ENCODE data around the gene LRFN2. TPM values are rescaled to one million over a fixed set of nuclear protein-coding genes. Genes with fewer than 3 reads are reported as not detected.

The LRFN2 gene
- total RNA-seq, 1 experiment from 2014 or later: not detected

DNA sequence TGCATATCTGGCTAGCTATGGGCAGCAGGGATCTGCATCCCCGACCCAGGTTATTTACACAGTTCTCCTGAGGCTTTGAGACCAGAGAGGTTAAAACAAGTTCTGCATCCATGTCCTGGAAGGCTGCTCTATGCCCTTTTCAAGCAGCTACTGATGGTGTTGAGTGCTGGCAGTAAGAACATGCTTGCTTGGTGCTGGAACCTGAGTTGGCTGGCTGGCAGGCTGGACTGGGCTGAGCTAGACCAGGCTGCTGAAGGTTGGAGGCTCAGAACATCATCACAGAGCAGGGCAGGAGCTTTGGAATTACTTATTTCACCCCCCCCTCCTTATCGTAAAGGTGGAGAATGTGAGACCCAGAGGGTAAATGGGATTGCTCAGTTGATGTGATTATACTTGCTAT is 16.9 kb upstream of the LRFN2 start:
- DNase-seq: no peak
- Histone ChIP-seq H4K20me1 (ENCODE audit: insufficient read depth, low read depth, low read length) (no peaks in the 10 kb centered on the region), H3K27me3 (ENCODE audit: low read length) (no peaks in the 10 kb centered on the region), H2AFZ (ENCODE audit: low read length) (no peak overlapping the region), H3K4me1 (ENCODE audit: low read length) (no peaks in the 10 kb centered on the region), H3K4me3 (ENCODE audit: low read length) (no peak overlapping the region), H3K36me3 (ENCODE audit: insufficient read depth, low read length) (no peaks in the 10 kb centered on the region), H3K9me3 (ENCODE audit: low read length) (no peaks in the 10 kb centered on the region), H3K4me2 (ENCODE audit: low read depth, low read length, poor library complexity, severe bottlenecking) (no peak overlapping the region), H3K9me2 (replicated peaks; ENCODE audit: insufficient read depth, low read length) (no peaks in the 10 kb centered on the region), H3K79me2 (ENCODE audit: low read length) (no peaks in the 10 kb centered on the region), H3K9ac (ENCODE audit: low read length) (no peak overlapping the region), H3K27ac (ENCODE audit: low read length) (no peak overlapping the region)

DNA sequence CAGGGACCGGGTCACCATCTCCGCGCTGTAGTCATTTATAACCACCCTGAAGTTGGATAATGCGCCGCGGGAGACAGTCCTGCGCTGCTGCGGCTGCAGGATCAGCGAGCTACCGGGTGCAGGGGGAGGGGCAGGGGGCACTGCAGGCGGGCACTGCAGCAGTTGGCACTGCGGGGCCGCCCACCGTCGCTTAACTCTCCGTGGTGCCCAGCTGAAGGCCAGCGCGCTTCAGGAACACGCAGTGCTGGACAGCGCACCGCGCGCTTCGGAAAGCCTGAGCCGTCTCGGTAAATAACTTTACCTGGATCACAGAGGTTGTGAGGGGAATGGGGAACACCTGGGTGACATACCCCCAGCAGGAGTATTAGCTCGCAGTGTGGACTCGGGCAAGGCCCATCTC is 12.4 kb upstream of the LRFN2 start:
- H3K9ac ChIP-seq (ENCODE audit: low read length): no peak overlapping the region
- H2AFZ ChIP-seq (ENCODE audit: low read length): no peak overlapping the region
- no peaks in the 10 kb centered on the region for H3K27me3 ChIP-seq (ENCODE audit: low read length)
- no peaks in the 10 kb centered on the region for H3K36me3 ChIP-seq (ENCODE audit: insufficient read depth, low read length)
- H4K20me1 ChIP-seq (ENCODE audit: insufficient read depth, low read depth, low read length): no peaks in the 10 kb centered on the region
- no peaks in the 10 kb centered on the region for H3K9me3 ChIP-seq (ENCODE audit: low read length)
- H3K4me3 ChIP-seq (ENCODE audit: low read length): no peak overlapping the region
- H3K79me2 ChIP-seq (ENCODE audit: low read length): no peaks in the 10 kb centered on the region
- DNase-seq: no peak
- H3K4me2 ChIP-seq (ENCODE audit: low read depth, low read length, poor library complexity, severe bottlenecking): no peak overlapping the region
- H3K27ac ChIP-seq (ENCODE audit: low read length): no peak overlapping the region
- H3K4me1 ChIP-seq (ENCODE audit: low read length): no peaks in the 10 kb centered on the region
- no peaks in the 10 kb centered on the region for H3K9me2 ChIP-seq (replicated peaks; ENCODE audit: insufficient read depth, low read length)

DNA sequence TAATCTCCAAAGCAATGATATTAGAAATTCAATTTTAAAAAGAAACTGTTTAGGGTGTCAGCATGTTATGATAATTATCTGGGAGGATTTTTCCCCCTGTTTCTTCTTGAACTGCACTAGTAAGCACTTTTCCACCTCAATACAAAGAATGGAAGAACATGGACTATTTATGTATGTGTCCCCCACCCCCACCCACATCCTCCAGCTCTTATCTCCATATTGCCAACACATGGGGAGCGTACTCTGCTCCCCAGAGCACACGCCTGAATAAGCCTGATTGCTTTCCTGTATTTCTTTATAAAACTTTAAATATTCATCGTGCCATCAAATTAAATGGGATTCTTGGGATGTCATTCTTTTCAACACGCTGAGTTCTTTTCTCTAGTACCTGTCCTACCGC is 11.4 kb upstream of the LRFN2 start:
- Histone ChIP-seq H3K4me3 (ENCODE audit: low read length) (no peak overlapping the region), H3K4me1 (ENCODE audit: low read length) (no peaks in the 10 kb centered on the region), H3K27me3 (ENCODE audit: low read length) (no peaks in the 10 kb centered on the region), H3K4me2 (ENCODE audit: low read depth, low read length, poor library complexity, severe bottlenecking) (no peak overlapping the region), H3K9me2 (replicated peaks; ENCODE audit: insufficient read depth, low read length) (no peaks in the 10 kb centered on the region), H3K36me3 (ENCODE audit: insufficient read depth, low read length) (no peaks in the 10 kb centered on the region), H3K9me3 (ENCODE audit: low read length) (no peaks in the 10 kb centered on the region), H3K27ac (ENCODE audit: low read length) (no peak overlapping the region), H4K20me1 (ENCODE audit: insufficient read depth, low read depth, low read length) (no peaks in the 10 kb centered on the region), H3K9ac (ENCODE audit: low read length) (no peak overlapping the region), H3K79me2 (ENCODE audit: low read length) (no peaks in the 10 kb centered on the region), H2AFZ (ENCODE audit: low read length) (no peak overlapping the region)
- no peak for DNase-seq

DNA sequence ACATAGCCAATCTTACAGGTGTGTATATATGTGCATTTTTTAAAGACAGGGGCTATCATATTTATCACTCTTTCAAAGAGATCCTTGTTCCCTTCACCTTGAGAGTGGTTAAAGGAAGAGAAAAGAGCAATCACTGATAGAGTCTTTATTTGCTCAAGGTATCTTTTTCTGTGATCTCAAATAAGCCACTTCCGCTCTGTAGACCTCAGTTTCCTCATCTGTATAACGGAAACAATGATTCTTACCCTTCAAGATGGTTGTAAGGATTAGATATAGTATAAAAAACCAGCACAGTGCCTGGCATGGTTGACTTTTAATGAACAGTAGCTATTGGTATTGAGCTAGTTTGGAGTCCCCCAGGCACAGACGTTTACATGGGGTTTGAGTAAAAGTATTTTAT is 10.1 kb upstream of the LRFN2 start:
- H3K9me2 ChIP-seq (replicated peaks; ENCODE audit: insufficient read depth, low read length): no peaks in the 10 kb centered on the region
- no peaks in the 10 kb centered on the region for H4K20me1 ChIP-seq (ENCODE audit: insufficient read depth, low read depth, low read length)
- H3K79me2 ChIP-seq (ENCODE audit: low read length): no peaks in the 10 kb centered on the region
- no peak overlapping the region for H3K27ac ChIP-seq (ENCODE audit: low read length)
- no peaks in the 10 kb centered on the region for H3K9me3 ChIP-seq (ENCODE audit: low read length)
- no peak overlapping the region for H3K4me2 ChIP-seq (ENCODE audit: low read depth, low read length, poor library complexity, severe bottlenecking)
- H3K36me3 ChIP-seq (ENCODE audit: insufficient read depth, low read length): no peaks in the 10 kb centered on the region
- H3K9ac ChIP-seq (ENCODE audit: low read length): no peak overlapping the region
- no peaks in the 10 kb centered on the region for H3K27me3 ChIP-seq (ENCODE audit: low read length)
- no peak overlapping the region for H2AFZ ChIP-seq (ENCODE audit: low read length)
- no peak overlapping the region for H3K4me3 ChIP-seq (ENCODE audit: low read length)
- H3K4me1 ChIP-seq (ENCODE audit: low read length): no peaks in the 10 kb centered on the region
- no peak for DNase-seq

DNA sequence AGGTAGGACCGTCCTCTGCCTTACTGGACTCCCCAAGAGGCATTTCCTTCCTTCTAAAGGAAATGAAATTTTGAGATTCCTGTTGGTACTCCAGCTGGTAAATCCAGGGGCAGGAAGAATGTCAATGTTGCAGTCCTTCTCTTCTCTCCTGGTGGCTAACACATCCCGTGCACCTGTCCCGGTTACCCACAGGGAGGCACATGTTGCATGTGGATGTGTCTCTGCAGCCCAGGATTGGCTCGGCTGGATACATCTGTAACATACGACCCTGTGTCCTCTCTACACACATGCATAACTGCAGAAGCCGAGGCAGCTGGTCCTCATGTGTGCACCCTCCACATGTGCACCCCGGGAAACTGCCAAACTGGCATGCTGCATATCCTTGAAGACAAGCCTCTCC is 1.3 kb upstream of the LRFN2 start:
- H3K4me3 ChIP-seq (ENCODE audit: low read length): no peak overlapping the region
- no peaks in the 10 kb centered on the region for H3K79me2 ChIP-seq (ENCODE audit: low read length)
- H3K27me3 ChIP-seq (ENCODE audit: low read length): no peaks in the 10 kb centered on the region
- no peak for DNase-seq
- H3K27ac ChIP-seq (ENCODE audit: low read length): no peak overlapping the region
- H3K9ac ChIP-seq (ENCODE audit: low read length): no peak overlapping the region
- H3K4me1 ChIP-seq (ENCODE audit: low read length): no peaks in the 10 kb centered on the region
- no peaks in the 10 kb centered on the region for H4K20me1 ChIP-seq (ENCODE audit: insufficient read depth, low read depth, low read length)
- no peaks in the 10 kb centered on the region for H3K9me3 ChIP-seq (ENCODE audit: low read length)
- no peak overlapping the region for H2AFZ ChIP-seq (ENCODE audit: low read length)
- H3K4me2 ChIP-seq (ENCODE audit: low read depth, low read length, poor library complexity, severe bottlenecking): no peak overlapping the region
- no peaks in the 10 kb centered on the region for H3K36me3 ChIP-seq (ENCODE audit: insufficient read depth, low read length)
- no peaks in the 10 kb centered on the region for H3K9me2 ChIP-seq (replicated peaks; ENCODE audit: insufficient read depth, low read length)

DNA sequence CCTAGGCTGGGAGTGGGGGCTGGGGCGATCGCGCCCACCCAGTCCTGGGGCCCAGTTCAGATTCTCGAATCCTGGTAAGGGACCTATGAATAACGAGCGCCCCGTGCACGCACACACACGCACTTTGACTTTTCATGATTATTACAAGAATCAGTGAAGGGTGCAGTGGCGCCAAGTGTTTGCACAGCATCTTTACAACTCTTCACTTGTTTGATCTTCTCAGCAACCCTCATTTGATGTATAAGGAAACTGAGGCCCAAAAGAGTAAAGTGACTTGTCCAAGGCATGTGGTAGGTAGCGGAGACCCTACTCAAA is 863 bp upstream of the LRFN2 start:
- H3K79me2 ChIP-seq (ENCODE audit: low read length): no peaks in the 10 kb centered on the region
- no peak overlapping the region for H2AFZ ChIP-seq (ENCODE audit: low read length)
- DNase-seq: no peak
- H3K9me3 ChIP-seq (ENCODE audit: low read length): no peaks in the 10 kb centered on the region
- no peak overlapping the region for H3K9ac ChIP-seq (ENCODE audit: low read length)
- H4K20me1 ChIP-seq (ENCODE audit: insufficient read depth, low read depth, low read length): no peaks in the 10 kb centered on the region
- H3K4me1 ChIP-seq (ENCODE audit: low read length): no peaks in the 10 kb centered on the region
- H3K4me2 ChIP-seq (ENCODE audit: low read depth, low read length, poor library complexity, severe bottlenecking): no peak overlapping the region
- no peaks in the 10 kb centered on the region for H3K27me3 ChIP-seq (ENCODE audit: low read length)
- H3K27ac ChIP-seq (ENCODE audit: low read length): no peak overlapping the region
- H3K4me3 ChIP-seq (ENCODE audit: low read length): peak overlapping the region; percentile 38; the same call in 1 of the 2 replicates
- no peaks in the 10 kb centered on the region for H3K9me2 ChIP-seq (replicated peaks; ENCODE audit: insufficient read depth, low read length)
- H3K36me3 ChIP-seq (ENCODE audit: insufficient read depth, low read length): no peaks in the 10 kb centered on the region

DNA sequence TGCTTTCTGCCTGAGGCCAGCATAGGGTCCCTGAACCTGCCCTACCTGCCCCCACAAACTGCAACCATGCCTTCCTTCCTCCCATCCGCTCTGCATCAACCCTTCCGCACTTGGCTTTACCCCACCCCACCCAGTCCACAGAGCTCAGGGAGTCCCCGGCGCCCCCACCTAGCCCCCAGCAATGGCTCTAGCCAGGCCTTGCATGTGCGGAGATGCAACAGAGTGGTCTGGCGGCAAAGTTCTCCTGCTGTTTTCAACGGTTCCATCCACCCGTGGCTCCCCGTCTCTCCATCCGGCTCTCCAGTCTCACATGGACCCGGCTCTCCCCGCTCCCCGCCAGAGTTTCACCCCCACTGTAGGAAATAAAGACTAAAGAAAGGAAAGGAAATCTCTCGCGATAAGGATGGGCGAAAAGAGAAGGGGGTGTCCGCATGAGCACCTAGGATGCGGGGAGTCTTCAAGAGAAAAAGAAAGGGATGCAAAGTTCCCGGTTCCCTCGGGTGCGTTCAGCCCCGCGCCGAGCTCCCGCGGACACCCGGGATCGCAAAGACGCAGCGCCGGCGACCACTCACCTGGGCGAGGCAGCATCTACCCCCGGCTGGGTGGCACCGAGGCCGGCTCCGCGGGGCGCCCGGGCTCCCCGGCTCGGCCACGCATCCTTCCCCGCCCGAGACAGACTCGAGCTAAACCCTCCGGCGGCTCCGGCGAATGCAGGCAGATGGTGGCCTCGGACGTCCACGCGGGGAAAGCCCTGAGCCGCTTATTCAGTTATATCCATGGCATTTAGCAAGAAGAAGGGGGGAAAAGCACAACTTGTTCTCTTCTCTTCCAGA is 579 bp downstream of the LRFN2 start:
- Histone ChIP-seq H4K20me1 (ENCODE audit: insufficient read depth, low read depth, low read length) (no peaks in the 10 kb centered on the region), H3K36me3 (ENCODE audit: insufficient read depth, low read length) (no peaks in the 10 kb centered on the region), H3K27ac (ENCODE audit: low read length) (no peak overlapping the region), H2AFZ (ENCODE audit: low read length) (no peak overlapping the region), H3K4me1 (ENCODE audit: low read length) (peaks cover 3% of the 10 kb centered on the region), H3K79me2 (ENCODE audit: low read length) (no peaks in the 10 kb centered on the region), H3K9ac (ENCODE audit: low read length) (no peak overlapping the region), H3K4me3 (ENCODE audit: low read length) (no peak overlapping the region), H3K27me3 (ENCODE audit: low read length) (no peaks in the 10 kb centered on the region), H3K9me2 (replicated peaks; ENCODE audit: insufficient read depth, low read length) (no peaks in the 10 kb centered on the region), H3K4me2 (ENCODE audit: low read depth, low read length, poor library complexity, severe bottlenecking) (no peak overlapping the region), H3K9me3 (ENCODE audit: low read length) (no peaks in the 10 kb centered on the region)
- no peak for DNase-seq

DNA sequence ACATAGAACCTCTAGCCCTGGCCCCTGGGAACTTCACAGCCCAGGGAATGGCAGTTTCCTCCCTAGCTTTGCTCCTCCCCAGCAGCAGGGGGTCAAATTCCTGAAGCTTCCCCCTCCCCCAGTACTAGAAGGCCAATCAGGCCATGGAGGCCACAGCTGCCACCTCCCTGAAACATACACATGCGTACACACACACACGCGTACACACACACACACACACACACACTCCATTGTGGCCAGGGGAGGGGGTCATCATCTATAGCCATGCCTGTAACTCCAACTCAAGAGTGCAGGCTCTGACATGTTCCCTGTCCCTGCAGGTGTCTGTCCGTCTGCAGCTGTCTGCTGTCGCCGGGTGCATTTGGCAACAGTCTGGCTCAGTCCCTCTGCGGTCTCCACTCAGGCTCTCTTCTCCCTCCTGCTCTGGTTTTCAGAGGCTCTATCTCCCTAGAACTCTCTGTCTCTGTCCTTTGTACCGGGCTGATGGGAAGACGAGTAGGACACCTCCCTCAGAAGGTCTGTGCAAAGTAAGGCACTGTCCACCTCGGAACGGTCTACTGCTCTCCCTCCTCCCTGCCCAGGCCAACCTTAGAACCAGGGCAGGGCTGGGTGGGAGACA is 1.4 kb downstream of the LRFN2 start:
- Histone ChIP-seq H3K4me1 (ENCODE audit: low read length) (peaks cover 3% of the 10 kb centered on the region), H3K36me3 (ENCODE audit: insufficient read depth, low read length) (no peaks in the 10 kb centered on the region), H3K4me2 (ENCODE audit: low read depth, low read length, poor library complexity, severe bottlenecking) (no peak overlapping the region), H4K20me1 (ENCODE audit: insufficient read depth, low read depth, low read length) (no peaks in the 10 kb centered on the region), H3K9me2 (replicated peaks; ENCODE audit: insufficient read depth, low read length) (no peaks in the 10 kb centered on the region), H3K27ac (ENCODE audit: low read length) (no peak overlapping the region), H3K27me3 (ENCODE audit: low read length) (no peaks in the 10 kb centered on the region), H3K4me3 (ENCODE audit: low read length) (no peak overlapping the region), H3K9me3 (ENCODE audit: low read length) (no peaks in the 10 kb centered on the region), H2AFZ (ENCODE audit: low read length) (no peak overlapping the region), H3K9ac (ENCODE audit: low read length) (no peak overlapping the region), H3K79me2 (ENCODE audit: low read length) (no peaks in the 10 kb centered on the region)
- no peak for DNase-seq

Data from Karpas-422 (cell line).